ENCODE data around the gene CPN2. TPM values are rescaled to one million over a fixed set of nuclear protein-coding genes. Genes with fewer than 3 reads are reported as not detected.

The CPN2 gene
- total and polyA plus RNA-seq, 2 of the 13 experiments (the other 11 are each of a cell fraction or from before 2014, with no cell fraction given), result 26.7 to 27.7 TPM

GRCh38 chr3:194351080-194351672, at the start of gene CPN2 (continued):
- 0 out of 2 replicates have a peak, but pooled peaks have one; percentile 22 for TF ChIP-seq ZBTB43 (CRISPR knock-in tag; conservative IDR thresholded peaks at IDR 0.05)
- no peak for TF ChIP-seq MLLT10 (CRISPR knock-in tag; IDR thresholded peaks at IDR 0.05)
- no peak for TF ChIP-seq MIXL1 (CRISPR knock-in tag; IDR thresholded peaks at IDR 0.05)
- peak; percentile 78 for TF ChIP-seq ARID4A (CRISPR knock-in tag; IDR thresholded peaks at IDR 0.05; ENCODE audit: borderline replicate concordance)
- 0 out of 2 replicates have a peak, but pooled peaks have one; percentile 45 for TF ChIP-seq ZMYM3 (CRISPR knock-in tag; IDR thresholded peaks at IDR 0.05)
- TF ChIP-seq HNF4A (CRISPR knock-in tag; IDR thresholded peaks at IDR 0.05), result peak; percentile 92
- no peak for TF ChIP-seq FOXO1 (CRISPR knock-in tag; IDR thresholded peaks at IDR 0.05)
- TF ChIP-seq CEBPB (IDR thresholded peaks at IDR 0.05; ENCODE audit: borderline replicate concordance, low read depth, low read length), result no peak
- peak; percentile 73 for TF ChIP-seq GATAD2A (CRISPR knock-in tag; IDR thresholded peaks at IDR 0.05)
- TF ChIP-seq ZNF263 (CRISPR knock-in tag; IDR thresholded peaks at IDR 0.05), result peak; percentile 87
- no peak for TF ChIP-seq ZNF607 (CRISPR knock-in tag; IDR thresholded peaks at IDR 0.05; ENCODE audit: borderline replicate concordance)
- TF ChIP-seq HMGXB4 (CRISPR knock-in tag; IDR thresholded peaks at IDR 0.05; ENCODE audit: borderline replicate concordance in 1 of 2, low read depth in 1 of 2), result peak; percentile 60 to 65; a peak in 3 of 4 replicates
- TF ChIP-seq LRRFIP1 (CRISPR knock-in tag; conservative IDR thresholded peaks at IDR 0.05), result no peak
- no peak; the same call in 1 of the 2 replicates for TF ChIP-seq ZNF572 (CRISPR knock-in tag; IDR thresholded peaks at IDR 0.05)
- TF ChIP-seq SIX4 (CRISPR knock-in tag; IDR thresholded peaks at IDR 0.05), result no peak
- no peak for TF ChIP-seq CENPT (CRISPR knock-in tag; IDR thresholded peaks at IDR 0.05; ENCODE audit: low read depth)
- no peak for TF ChIP-seq MTF1 (CRISPR knock-in tag; IDR thresholded peaks at IDR 0.05)
- peak; percentile 54; the same call in 1 of the 2 replicates for TF ChIP-seq PAX8 (CRISPR knock-in tag; IDR thresholded peaks at IDR 0.05; ENCODE audit: borderline replicate concordance)
- TF ChIP-seq SRSF4 (IDR thresholded peaks at IDR 0.05; ENCODE audit: low read depth, low read length, poor library complexity, severe bottlenecking), result no peak
- no peak for TF ChIP-seq SP1 (IDR thresholded peaks at IDR 0.05)
- TF ChIP-seq SP1 (CRISPR knock-in tag; IDR thresholded peaks at IDR 0.05), result no peak
- no peak for TF ChIP-seq NFE2L1 (CRISPR knock-in tag; IDR thresholded peaks at IDR 0.05; ENCODE audit: borderline replicate concordance)
